Ammon's horn (tissue), 1 donor: ENCODE results near the gene DEK.

Source experiments
- DNase-seq: peaks from one replicate; pipeline ENCODE4 v3.0.0-alpha.2; 2016; ENCODE audit warnings: low spot score

The DEK gene

DNA sequence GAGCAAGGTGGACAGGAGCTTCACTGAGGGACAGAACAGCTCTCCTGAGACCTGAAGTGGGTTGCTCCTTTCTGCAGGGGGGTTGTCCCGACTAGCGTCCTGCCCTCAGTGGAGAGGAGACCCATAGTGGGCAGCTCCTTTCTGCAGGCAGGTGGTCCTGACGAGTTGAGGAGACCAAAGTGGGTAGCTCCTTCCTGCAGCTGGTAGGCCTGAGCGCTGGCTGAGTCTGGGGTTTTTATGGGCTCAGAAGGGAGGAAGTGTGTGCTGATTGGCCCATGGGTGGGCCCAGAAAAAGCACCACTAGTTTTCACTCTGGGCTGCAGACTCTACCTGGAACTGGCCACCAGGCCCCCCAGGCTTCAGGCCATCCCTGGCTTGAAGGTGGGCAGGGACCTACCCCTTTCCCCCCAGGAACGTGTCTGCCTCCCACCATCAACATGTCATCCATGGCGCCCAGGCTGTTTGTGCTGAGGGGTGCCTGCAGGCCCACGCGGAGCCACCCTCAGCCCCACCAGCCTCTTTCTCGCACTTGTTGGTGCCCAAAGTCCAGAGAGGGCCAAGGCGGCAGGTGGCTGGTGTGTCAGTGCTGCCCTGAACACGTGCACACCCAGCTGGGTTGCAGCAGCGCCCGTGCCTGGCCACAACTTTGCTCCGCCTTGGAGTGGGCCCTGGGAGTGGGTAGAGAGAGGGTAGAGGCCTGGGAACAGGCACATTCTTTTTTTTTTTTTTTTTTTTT, 1.6 kb upstream of the DEK start:
- DNase-seq: no peak

DNA sequence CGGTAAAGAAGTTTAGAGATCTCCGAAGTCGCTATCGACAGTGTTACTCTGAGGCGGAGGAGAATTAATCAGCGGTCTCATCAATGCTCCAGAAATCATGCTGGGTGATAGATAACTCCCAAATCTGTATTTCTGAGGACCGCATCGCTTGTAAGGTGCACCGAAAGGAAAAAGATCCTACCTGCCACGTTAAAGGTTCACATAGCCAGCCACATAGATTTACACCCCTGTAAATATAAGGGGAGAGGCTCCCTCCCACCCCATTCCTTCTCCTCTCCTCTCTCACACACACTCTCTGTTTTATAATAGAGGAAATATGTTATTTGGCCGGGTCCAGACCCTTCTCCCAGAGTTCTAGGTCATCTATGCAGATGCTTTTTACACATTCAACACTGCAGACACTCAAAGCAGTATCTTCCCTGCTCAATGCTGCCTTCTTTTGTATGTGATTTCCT, 620 bp upstream of the DEK start:
- no peak for DNase-seq

- DNase-seq: no peak
Measured at GRCh38 chr6:18263418-18264218, 712 bp downstream of the DEK start.

GRCh38 chr6:18262702-18263417, 1.5 kb downstream of the DEK start:
- DNase-seq: no peak

DNA sequence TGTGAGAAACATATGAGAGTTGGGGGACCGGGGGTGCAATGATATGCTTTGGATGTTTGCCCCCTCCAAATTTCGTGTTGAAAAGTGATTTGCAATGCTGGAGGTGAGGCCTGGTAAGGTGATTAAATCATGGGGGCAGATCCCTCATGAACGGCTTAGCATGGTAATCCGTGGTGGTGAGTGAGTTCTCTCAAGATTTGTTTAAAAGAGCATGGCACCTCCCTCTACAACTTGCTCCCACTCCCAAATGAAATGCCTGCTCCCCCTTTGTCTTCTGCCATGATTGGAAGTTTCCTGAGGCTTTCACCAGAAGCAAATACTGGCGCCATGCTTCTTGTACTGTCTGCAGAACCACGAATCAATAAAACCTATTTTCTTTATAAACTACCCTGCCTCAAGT, 2.5 kb downstream of the DEK start:
- no peak for DNase-seq

DNA sequence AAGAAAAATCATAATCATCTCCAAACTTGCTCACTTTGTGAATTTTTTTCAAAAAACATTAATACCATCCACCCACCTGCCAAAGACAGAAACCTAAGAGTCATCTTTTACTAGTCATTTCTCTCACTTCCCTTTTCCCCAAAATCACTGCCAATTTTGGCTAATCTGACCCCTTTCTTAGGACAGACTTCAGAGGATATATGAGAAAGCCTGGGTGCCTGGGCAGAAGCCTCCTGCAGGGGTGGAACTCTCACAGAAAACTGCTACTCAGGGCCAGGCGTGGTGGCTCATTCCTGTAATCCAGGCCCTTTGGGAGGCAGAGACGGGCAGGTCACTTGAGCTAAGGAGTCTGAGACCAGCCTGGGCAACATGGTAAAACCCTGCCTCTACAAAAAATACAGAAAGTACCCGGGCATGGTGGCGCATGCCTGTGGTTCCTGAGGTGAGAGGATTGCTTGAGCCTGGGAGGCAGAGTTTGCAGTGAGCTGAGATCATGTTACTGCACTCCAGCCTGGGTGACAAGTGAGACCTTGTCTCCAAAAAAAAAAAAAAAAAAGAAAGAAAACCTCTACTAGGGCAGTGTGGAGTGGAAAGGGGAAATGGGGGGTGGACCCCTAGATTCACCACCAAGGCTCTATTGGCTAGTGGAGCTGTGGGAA, 3.8 kb downstream of the DEK start:
- no peak for DNase-seq

DNA sequence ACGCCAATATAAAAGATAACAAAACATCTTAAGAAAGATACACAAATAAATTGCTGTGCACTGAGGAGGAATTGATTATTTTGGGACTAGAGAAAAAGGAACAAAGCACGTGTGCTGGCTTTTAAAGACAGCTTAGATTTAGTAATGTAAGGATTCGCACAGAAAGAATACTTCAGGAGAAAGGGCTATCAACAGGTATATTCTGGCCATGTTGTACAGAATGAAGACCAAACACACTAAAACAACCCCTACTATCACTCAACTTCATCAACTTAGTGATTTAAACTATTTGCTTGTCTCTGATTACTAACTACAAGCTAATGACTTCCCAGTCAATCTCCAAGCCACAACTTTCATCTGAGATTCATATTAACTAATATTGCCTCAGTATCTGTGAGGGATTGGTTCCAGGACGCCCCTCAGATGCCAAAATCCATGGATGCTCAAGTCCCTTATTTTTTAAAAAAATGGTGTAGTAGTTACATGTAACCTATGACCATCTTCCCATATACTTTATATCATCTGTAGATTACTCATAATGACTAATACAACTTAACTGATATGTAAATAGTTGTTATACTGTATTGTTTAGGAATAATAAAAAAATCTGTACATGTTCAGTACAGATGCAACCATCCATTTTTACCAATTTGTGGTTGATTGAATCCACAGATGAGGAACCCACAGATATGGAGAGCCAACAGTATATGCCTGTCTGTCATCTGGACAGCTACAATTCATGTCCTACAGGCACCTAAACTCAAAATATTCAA, 4.5 kb downstream of the DEK start:
- DNase-seq: no peak

- DNase-seq: no peak
Measured at GRCh38 chr6:18254793-18255192, 9.5 kb downstream of the DEK start.

GRCh38 chr6:18253635-18254034, 10.7 kb downstream of the DEK start:
- DNase-seq: no peak

GRCh38 chr6:18249271-18249670, 15.1 kb downstream of the DEK start:
- DNase-seq: no peak

DNA sequence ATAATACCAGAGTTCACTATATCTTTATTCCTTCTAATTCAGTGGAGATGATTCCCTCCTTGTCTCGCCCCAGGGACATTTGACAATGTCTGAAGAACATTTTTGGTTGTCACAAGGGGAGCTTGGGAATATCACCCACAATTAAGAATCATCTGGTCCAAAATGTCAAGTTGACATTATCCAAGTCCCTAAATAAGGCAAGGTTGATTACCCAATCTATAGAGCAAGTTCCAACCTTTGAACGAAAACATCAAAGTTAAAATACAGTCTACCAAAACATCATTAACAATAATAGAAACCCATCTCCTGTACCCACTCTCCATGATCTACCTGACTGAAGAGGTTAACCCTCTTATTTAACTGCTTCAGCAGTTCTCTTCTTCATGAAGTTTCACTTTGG, 15.6 kb downstream of the DEK start:
- DNase-seq: no peak

DNA sequence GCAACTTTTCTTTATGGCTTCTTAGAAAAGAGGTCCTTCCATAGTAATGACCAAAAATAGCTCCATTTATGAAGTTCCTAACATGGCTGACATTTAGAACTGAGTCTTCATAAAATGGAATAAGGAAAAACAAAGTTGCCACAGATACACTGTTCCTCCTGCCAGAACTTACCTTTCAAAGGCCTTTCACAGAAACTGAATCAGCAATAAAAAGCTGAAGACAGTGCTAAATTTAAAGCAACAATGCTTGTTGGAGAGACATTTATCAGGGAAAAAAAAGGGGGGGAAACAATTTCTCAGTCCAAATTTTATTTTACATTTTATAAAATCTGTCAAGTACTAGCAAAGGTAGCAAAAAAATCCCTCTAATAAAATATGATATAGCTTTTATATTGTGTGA, 17.3 kb downstream of the DEK start:
- no peak for DNase-seq

DNA sequence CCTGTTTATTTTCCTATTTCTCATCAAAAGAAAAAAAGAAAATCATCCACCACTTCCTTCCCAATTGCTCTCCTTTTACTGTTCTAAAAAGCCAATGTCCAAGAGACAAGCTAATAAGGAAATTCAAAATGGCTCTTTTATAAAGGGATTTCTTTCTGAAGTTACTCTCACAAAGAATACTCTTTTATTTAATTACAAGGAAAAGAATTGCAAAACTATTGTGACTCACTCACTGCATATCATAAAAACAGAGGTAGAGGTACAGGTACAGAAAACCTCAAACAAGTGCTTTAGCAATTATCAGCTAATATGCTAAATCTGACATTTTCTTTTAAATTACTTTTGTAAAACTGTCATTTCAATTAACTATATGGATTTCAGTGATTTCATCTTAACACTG, 18.1 kb downstream of the DEK start:
- no peak for DNase-seq

DNA sequence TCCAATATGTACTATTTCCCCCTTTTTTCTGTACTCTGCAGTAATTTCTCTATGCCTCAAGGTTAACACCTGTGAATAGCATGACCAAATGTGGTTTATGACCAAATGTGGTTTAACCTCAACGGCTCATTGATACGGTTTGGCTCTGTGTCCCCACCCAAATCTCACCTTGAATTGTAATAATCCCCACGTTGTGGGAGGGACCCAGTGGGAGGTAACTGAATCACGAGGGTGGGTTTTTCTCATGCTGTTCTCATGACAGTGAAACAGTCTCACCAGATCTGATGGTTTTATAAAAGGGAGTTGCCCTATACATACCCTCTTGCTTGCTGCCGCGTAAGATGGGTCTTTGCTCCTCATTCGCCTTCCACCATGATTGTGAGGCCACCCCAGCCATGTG, 18.7 kb downstream of the DEK start:
- no peak for DNase-seq

DNA sequence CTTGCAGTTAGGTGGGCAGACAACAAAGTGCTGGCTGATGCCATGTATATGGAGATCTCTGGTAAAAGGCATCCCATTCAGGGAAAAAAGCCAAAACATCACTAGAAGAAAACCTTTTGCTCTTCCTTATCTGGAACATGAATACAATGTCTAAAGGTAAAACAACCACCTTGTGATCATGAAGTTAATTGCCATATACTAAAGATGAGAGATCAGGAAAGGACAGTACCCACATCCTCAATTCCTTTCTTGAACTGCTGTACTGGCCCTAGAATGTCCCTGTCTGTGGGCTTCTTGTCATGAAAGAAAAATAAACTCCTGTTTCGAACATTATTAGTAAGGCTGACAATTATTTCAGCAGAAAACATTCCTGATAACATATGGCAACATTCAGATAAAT, 19.3 kb downstream of the DEK start:
- no peak for DNase-seq

GRCh38 chr6:18244251-18244650, 20.1 kb downstream of the DEK start:
- no peak for DNase-seq

- DNase-seq: no peak
Measured at GRCh38 chr6:18243302-18243893, 20.9 kb downstream of the DEK start.

DNA sequence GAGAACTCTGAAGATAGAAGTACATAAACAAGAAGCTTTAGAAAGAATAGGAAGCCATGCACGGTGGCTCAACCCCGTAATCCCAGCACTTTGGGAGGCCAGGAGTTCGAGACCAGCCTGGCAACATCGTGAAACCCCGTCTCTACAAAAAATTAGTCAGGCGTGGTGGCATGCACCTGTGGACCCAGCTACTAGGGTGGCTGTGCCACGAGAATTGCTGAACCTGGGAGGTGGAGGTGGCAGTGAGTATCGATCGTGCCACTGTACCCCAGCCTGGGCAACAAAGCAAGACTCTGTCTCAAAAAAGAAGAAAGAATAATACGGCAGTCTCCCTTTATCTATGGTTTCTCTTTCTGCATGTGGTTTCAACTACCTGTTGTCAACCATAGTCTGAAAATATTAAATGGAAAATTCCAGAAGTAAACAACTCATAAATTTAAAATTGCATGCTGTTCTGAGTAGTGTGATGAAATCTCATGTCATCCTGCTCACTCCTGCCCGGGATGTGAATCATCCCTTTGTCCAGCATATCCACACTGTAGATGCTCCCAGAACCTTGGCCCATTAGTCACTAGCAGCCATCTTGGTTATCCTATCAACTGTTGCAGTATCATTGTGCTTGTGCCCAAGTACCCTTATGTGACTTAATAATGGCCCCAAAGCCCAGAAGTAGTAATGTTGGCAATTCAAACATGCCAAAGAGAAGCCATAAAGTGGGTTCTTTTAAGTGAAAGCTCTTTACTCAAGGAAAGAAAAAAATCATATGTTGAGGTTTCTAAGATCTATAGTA, 22.1 kb downstream of the DEK start:
- DNase-seq: no peak

- no peak for DNase-seq
Measured at GRCh38 chr6:18241208-18242038, 22.9 kb downstream of the DEK start.
